Heart left ventricle (tissue), 16 donors: ENCODE results near the gene FBXW12. TPM values are rescaled to one million over a fixed set of nuclear protein-coding genes. Genes with fewer than 3 reads are reported as not detected.

Experiments
- ATAC-seq, 4 donors: fragments of 200-7000 bp; cut with Tn5 transposase; one replicate each; pipeline ENCODE4 v1.9.1; 2020 to 2022; ENCODE audit warnings: moderate library complexity in 4 of 4, mild to moderate bottlenecking in 3 of 4, moderate number of reproducible peaks in 1 of 4
- DNase-seq, 5 donors: peaks; one replicate each; pipeline ENCODE4 v3.0.0-alpha.2; 2020
- H3K27ac ChIP-seq, 12 donors: fragments of 200-600 bp; sonication (generic) in 4 of 12; one replicate each; pipeline versions ENCODE4 v1.5.0 to v1.8.0; 2016 to 2022; ENCODE audit warnings: mild to moderate bottlenecking in 2 of 12
- H3K27me3 ChIP-seq, 9 donors: fragments of 200-600 bp; sonication (generic) in 2 of 9; one replicate each; pipeline versions ENCODE4 v1.5.1 to v1.8.0; 2016 to 2022; ENCODE audit warnings: mild to moderate bottlenecking in 3 of 9
- H3K36me3 ChIP-seq, 9 donors: fragments of 200-600 bp; sonication (generic) in 2 of 9; one replicate each; pipeline versions ENCODE4 v1.5.0 to v1.8.0; 2018 to 2022; ENCODE audit warnings: mild to moderate bottlenecking in 2 of 9
- H3K4me1 ChIP-seq, 12 donors: fragments of 200-600 bp; sonication (generic) in 4 of 12; one replicate each; pipeline versions ENCODE4 v1.5.0 to v1.8.0; 2016 to 2022; ENCODE audit warnings: mild to moderate bottlenecking in 3 of 12
- H3K4me3 ChIP-seq, 12 donors: fragments of 200-600 bp; sonication (generic) in 4 of 12; one replicate each; pipeline versions ENCODE4 v1.5.0 to v1.8.0; 2017 to 2022; ENCODE audit warnings: mild to moderate bottlenecking in 9 of 12, moderate library complexity in 4 of 12
- H3K9me3 ChIP-seq, 12 donors: fragments of 200-600 bp; sonication (generic) in 4 of 12; one replicate each; pipeline versions ENCODE4 v1.5.0 to v1.8.0; 2016 to 2022; ENCODE audit warnings: mild to moderate bottlenecking in 1 of 12
- CTCF ChIP-seq, 12 donors: fragments of 200-600 bp; sonication (generic) in 4 of 12; IDR thresholded peaks; one replicate each; pipeline versions ENCODE4 v1.5.0 to v1.8.0; 2018 to 2022; ENCODE audit warnings: antibody characterized with exemption in 12 of 12, mild to moderate bottlenecking in 5 of 12
- POLR2A ChIP-seq, 2 donors: fragments of 450-650 bp; IDR thresholded peaks; one replicate each; pipeline ENCODE4 v1.6.1; 2017; ENCODE audit warnings: antibody characterized with exemption in 2 of 2, mild to moderate bottlenecking in 2 of 2, moderate library complexity in 2 of 2
- WGBS, 4 donors: extraction: QIAGEN DNeasy Blood & Tissue Kit in 2 of 4; methylation state at CpG; one replicate each; pipeline versions ENCODE4 v1.1.5 to v1.1.7; 2013 to 2018; 5-methylcytosine and 5-hydroxymethylcytosine counted together
- intact Hi-C, 10 donors: fragments of 100-400 bp; cut with DNase I; formaldehyde crosslinking; loops; one replicate each; pipeline versions ENCODE4 v1.11.1 to v1.14.2; 2022
- polyA plus RNA-seq, 2 donors: library from polyadenylated mRNA; stranded (reverse); fragments of 200-250 nt; gene quantifications; one replicate each; pipeline ENCODE4 v1.2.3, GENCODE V29; 2013
- total RNA-seq, 9 donors: library from RNA; depleted of rRNA in 2 of 9; stranded (reverse); fragments of >200 nt in 2 of 9; fragmentation: NEBNext Ultra II Directional in 3 of 9; extraction: Animal tissue kit (Norgen Biotek cat#: 25700) in 3 of 9; gene quantifications; one replicate each; pipeline versions ENCODE4 v1.1.0 to v1.2.4, GENCODE V29; 2016 to 2023
- donor health status: ischemic (EF 13 %, LVEDD 7.1; RV severe dilation, severe dysfunction).
- donor health status: healthy with polysubstance abuse.
- donor health status: DM: no; HTN: yes; CAD: no.
- donor health status: DM: no; HTN: no; CAD: no.
- donor health status: ischemic (EF 25% LVEDD 6.9; RV normal size, moderate dysfunction).
- donor health status: ischemic (EF 25% LVEDD 5.7; RV mildly dilated, moderate dysfunction).
- donor health status: healthy.
- donor health status: DM: yes; HTN: yes; CAD: no.
- donor health status: ischemic (EF 35%, LVEDD 5.7; RV mildly dilated, moderate dysfunction).
- donor health status: nonischemic (EF 11% LVEDD 7.7; RV severe dilation, severe dysfunction).
- donor health status: DM: yes; HTN: yes; CAD: no.
- donor health status: PGD.
- donor health status: ischemic (EF 29% LVEDD 5.4; RV normal size, mild dysfunction).
- donor health status: nonischemic (EF 23%, LVEDD 6.1; RV moderate dilation, normal function).

Gene FBXW12
- total and polyA plus RNA-seq, 11 donors = not detected

DNA sequence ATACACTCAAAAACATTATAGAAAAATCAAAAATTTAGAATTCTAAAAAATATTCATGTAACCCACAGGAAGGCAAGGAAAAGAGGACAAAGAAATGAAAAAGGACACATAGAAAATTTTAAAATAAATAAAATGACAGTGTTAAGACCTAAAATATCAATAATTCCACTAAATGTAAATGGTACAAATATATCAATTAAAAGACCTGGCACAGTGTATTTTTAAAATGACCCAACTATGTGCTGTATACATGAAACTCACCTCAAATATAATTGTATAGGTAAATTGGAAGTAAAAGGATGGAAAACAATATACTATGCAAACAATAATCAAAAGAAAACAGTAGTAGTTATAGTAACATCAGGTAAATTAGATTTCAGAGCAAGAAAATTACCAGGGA, 10.1 kb upstream of the FBXW12 start:
- DNase-seq (no peak), ATAC-seq (no peak)
- TF ChIP-seq CTCF (IDR thresholded peaks at IDR 0.05) (no peak), POLR2A (IDR thresholded peaks at IDR 0.05) (no peak)
- intact Hi-C loops = no loop called here
- Histone ChIP-seq H3K27me3 (peaks cover 0 to 5% (median 0%) of the 10 kb centered on the region in 9 donors), H3K36me3 (no peaks in the 10 kb centered on the region), H3K9me3 (peaks cover 0 to 20% (median 7%) of the 10 kb centered on the region in 12 donors), H3K4me3 (no peak overlapping the region), H3K4me1 (no peaks in the 10 kb centered on the region), H3K27ac (no peak overlapping the region)

DNA sequence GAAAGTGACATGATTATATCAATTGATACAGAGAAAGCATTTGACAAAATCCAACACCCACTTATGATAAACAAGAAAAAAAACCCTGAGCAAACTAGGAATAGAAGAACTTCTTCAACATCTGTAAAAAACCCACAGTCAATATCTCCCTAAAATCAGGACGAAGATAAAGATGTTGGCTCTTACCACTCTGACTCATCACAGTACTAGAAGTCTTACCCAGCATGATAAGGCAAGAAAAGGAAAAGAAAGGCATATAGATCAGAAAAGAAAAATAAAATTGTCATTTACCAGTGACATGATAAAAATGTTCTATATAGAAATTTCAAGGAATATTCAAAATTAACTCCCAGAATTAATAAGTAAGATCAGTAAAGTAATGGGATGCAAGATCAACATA, 7.2 kb upstream of the FBXW12 start:
- no peak for DNase-seq
- Histone ChIP-seq H3K27me3 (no peaks in the 10 kb centered on the region), H3K9me3 (peaks cover 0 to 20% (median 7%) of the 10 kb centered on the region in 12 donors), H3K36me3 (no peaks in the 10 kb centered on the region), H3K4me1 (no peaks in the 10 kb centered on the region), H3K4me3 (no peak overlapping the region), H3K27ac (no peak overlapping the region)
- no peak for TF ChIP-seq CTCF (IDR thresholded peaks at IDR 0.05)
- no peak for TF ChIP-seq POLR2A (IDR thresholded peaks at IDR 0.05)
- intact Hi-C loops = no loop called here
- ATAC-seq = no peak
- 63 to 85% (median 70%) methylated on average over 1 of the region's 1 CpG for WGBS, 4 donors

DNA sequence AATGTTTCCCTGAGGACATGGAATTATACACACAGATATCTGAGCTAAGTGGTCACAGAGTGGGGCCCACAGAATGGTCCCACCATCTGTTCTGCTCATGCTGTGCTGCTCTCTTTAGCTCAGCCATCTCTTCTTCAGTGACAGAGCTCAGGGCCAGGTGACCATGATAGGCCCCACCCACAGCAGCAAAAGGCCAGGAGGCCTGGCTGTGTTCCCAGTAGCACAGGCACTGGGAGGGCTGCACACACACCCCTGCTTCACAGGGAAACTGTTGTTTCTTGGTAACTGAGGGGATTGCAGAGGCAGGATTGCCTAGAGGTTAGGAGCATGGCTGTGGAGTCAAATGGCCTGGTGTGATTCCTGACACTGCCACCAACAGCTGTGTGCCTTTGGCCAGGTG, 4.8 kb upstream of the FBXW12 start:
- H3K9me3 ChIP-seq = peaks cover 0 to 5% (median 0%) of the 10 kb centered on the region in 12 donors
- no peaks in the 10 kb centered on the region for H3K27me3 ChIP-seq
- DNase-seq (no peak), ATAC-seq (peak; percentile 38 to 56 (median 53))
- H3K4me3 ChIP-seq = no peak overlapping the region
- TF ChIP-seq POLR2A (IDR thresholded peaks at IDR 0.05) (no peak), CTCF (IDR thresholded peaks at IDR 0.05) (no peak)
- H3K36me3 ChIP-seq = no peaks in the 10 kb centered on the region
- intact Hi-C loops = no loop called here
- no peak overlapping the region for H3K27ac ChIP-seq
- H3K4me1 ChIP-seq = no peaks in the 10 kb centered on the region

DNA sequence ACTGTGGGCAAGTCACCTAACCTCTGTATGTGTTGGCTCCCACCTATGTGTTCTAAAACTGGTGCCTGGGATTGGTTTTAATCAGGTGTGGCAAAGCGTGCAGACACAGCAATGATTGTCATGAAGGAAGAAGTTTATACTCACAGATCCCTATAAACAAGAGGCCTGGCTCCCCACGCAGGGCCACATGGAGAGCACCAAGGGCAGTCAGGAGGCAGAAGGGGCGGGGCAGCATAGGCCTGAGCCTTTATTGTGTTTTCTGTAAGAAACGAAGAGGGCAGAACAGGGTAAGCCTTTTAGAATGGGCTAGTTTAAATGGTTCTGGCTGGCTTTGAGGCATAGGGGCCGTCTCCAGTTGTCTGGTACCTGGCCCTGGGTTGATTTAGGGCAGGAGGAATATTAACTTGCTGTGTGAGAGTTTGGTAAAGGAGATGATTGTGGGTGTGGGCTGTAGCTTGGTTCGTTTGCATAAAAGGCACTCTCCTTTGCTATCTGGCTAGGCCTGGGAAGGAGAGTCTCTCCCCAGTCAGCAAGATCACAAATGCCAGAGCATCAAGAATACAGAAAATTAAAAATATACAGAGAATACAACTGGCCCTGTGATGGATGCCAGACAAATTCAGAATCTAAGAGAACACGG, 2.2 kb upstream of the FBXW12 start:
- ATAC-seq = no peak
- WGBS, 4 donors = 64 to 80% (median 71%) methylated on average over 7 of the region's 7 CpGs
- no peak for DNase-seq
- no peaks in the 10 kb centered on the region for H3K4me1 ChIP-seq
- H3K27me3 ChIP-seq = no peaks in the 10 kb centered on the region
- no peaks in the 10 kb centered on the region for H3K36me3 ChIP-seq
- no peaks in the 10 kb centered on the region for H3K9me3 ChIP-seq
- intact Hi-C loops = no loop called here
- H3K27ac ChIP-seq = no peak overlapping the region
- no peak for TF ChIP-seq POLR2A (IDR thresholded peaks at IDR 0.05)
- TF ChIP-seq CTCF (IDR thresholded peaks at IDR 0.05) = no peak
- H3K4me3 ChIP-seq = no peak overlapping the region
